HG03520 (cell line): ENCODE data around the gene NELFB.
"Not testable (repeated sequence)": the region's sequence is repeated elsewhere in the genome, so short reads cannot be mapped to it uniquely, and the experiment has no call there.

Experiments
- ATAC-seq: cut with Tn5 transposase; IDR thresholded peaks from one replicate; pipeline ENCODE4 v1.9.1; 2021; ENCODE audit warnings: mild to moderate bottlenecking, moderate library complexity; ENCODE audit not compliant: unreplicated experiment

NELFB gene

DNA sequence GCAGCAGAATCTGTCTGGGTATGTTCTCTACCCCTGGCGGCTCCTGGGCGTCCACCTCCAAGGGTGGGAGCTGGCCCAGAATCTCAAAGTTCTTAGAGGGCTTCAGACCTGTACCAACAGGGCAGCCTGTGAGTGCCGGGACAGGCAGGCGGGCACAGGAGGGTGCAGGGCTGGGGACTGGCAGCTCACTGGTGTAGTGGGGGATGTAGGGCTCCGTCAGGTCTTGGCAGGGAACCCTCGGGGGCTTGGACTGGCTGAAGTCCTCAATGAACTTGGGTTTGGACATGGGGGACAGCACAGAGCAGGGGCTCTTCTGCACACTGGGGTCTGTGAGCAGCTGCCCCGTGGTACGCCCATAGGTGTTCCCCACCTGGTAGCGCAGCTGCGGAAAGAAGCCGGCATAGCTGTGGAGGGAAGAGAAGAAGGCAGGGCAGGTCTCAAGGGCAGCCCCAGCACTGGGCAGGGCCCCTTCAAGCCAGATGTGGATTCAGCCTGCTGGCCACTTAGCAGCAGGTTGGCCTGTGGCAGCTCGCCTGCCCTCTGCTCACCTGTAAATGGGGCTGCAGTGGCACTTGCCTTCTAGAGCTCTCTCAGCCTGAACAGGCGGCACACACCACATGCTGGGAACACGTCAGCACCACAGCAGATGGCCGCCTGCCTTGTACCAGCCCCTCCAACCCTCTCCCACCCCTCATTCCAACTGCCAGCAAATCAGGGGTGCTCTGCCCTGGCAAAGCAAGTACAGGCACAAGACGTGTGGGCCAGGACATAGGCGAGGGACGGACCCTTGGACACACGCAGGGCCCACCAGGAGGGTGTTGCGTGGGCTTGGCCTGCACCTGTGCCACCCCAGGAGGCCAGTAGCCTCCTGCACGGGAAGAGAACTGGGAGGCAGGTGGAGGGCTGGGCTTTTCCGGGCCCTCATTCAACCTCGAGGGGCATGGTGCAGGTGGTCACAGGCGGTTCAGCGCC, 9.4 kb upstream of the NELFB start:
- ATAC-seq: no peak

DNA sequence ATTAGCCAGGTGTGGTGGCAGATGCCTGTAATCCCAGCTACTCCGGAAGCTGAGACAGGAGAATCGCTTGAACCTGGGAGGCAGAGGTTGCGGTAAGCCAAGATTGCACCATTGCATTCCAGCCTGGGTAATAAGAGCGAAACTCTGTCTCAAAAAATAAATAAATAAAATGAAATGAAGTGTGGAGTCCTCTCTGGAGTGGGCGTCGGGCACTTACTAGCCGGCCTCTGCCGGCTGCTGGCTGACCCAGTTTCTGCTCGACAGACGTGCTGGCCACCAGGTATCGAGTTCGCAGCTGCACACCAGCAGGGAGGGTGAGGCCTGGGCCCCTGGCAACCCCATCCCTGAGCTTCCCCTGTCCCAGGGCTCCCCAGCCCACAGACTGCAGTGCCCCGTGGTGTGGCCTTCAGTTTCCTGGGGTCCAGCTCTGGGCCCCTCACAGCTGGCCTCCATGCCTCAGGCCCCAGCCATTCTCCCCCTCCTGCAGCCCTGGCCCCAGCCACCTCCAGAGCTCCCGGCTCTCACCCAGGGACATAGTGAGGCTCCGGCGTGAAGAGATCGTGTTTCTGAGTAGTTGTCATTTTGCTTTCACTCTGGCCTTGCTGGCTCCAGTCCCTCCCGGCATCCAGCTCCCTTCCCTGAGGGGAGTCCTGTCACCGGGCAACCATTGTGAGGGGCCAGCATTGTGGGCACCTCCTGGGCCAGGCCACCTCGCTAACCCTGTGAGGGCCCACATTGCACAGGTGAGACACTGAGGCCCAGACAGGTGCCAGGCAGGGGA, 7.8 kb upstream of the NELFB start:
- no peak for ATAC-seq

DNA sequence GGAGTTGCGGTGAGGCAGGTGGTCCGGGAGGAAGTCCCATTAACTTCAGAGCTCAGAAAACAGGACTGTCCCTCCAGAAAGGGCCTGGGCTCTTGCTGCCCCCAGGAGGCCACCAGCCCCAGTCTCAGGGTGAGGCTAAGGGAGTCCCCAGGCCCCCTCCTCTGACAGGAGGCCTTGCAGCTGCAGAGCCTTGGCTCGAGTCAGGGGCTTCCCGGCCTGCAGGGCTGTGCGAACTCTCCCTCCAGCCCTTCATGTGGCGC, 7.3 kb upstream of the NELFB start:
- no peak for ATAC-seq

DNA sequence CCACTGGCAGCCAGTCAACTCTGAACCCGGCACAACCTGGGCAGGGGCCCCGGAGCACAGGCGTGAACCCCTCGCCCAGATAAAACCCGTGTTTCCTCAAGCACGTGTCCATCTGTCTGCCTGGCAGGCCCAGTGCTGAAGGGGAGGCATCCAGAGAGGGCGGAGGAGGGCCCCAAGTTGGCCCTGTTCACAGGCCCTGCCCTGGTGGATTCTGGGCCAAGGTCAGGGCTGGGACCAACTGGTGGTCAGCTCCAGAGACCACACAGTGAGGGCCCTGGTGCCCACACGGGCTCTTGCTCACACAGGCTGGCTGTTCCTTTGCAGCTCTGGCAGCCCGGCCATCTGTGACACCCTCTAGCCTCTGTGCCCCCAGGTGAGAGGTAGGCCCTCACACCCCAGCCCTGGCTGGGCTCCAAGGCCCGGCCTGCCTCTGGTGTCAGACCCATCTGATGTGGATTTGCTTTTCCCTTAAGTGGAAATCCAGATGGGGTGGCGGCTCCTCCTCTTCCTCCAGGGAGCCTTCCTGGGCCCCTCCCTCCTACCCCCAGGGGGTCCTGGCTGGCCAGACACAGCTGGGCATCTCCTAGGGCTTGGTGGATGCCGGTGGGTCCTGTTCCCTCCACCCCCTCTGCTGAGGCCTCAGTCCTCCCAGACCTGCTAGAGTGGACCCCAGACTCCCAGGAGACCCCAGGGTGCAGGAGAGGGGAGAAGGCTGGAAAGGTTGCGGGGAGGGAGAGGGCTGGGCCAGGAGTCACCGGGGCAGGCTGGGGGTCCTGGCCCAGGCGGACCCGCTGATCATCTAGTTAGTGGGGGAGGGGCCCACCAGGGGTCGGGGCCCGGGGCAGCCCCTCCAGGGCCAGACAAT, 4.6 kb upstream of the NELFB start:
- ATAC-seq: no peak

DNA sequence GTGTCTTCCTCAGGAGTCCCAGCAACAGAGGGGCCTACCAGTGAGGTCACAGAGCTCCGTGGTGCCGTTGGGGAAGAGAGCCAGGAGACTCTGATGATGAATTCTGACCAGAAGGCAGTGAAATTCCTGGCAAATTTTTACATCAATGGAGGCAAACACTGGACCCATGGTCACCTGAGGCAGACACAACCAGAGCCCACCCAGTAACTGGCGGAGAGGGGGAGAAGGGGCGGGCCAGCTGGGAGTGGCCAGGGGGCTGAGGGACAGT, 4.0 kb upstream of the NELFB start, which contains the start of gene STPG3:
Gene STPG3 (plus strand): TSS at position 93 of the 268 bp plus-strand sequence. CDS start 1 bp downstream, at position 94.
- ATAC-seq: no peak

DNA sequence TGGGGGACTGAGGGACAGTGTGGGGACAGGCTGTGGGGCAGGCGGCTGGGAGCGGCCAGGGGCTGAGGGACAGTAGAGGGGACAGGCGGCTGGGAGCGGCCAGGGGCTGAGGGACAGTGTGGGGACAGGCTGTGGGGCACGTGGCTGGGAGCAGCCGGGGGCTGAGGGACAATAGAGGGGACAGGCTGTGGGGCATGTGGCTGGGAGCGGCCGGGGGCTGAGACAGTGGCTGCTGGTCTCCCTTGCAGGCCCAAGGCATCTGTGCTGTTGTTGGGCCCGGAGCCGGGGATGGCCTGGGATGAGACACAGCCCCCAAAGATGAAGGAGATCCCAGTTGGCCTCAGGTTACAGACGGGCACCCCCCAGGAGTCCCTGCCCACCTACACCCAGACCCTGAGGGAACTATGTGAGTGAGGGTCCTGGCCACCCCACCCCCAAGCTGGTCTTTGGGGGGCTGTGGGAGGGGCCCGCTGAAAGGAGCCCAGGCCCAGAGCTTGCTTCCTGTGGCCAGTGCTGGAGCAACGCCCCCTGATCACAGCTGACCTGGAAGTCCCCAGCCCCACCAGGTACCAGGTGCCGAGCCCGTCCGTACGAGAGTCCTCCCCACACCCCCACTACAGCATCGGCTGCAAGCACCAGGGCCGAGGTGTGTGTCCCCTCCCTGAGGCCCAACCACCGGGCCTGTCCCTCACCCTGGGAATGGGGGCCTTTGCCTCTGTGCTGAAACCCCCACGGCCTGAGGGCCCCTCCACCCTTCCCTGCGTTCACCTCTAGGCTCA, 3.4 kb upstream of the NELFB start:
- no peak for ATAC-seq

DNA sequence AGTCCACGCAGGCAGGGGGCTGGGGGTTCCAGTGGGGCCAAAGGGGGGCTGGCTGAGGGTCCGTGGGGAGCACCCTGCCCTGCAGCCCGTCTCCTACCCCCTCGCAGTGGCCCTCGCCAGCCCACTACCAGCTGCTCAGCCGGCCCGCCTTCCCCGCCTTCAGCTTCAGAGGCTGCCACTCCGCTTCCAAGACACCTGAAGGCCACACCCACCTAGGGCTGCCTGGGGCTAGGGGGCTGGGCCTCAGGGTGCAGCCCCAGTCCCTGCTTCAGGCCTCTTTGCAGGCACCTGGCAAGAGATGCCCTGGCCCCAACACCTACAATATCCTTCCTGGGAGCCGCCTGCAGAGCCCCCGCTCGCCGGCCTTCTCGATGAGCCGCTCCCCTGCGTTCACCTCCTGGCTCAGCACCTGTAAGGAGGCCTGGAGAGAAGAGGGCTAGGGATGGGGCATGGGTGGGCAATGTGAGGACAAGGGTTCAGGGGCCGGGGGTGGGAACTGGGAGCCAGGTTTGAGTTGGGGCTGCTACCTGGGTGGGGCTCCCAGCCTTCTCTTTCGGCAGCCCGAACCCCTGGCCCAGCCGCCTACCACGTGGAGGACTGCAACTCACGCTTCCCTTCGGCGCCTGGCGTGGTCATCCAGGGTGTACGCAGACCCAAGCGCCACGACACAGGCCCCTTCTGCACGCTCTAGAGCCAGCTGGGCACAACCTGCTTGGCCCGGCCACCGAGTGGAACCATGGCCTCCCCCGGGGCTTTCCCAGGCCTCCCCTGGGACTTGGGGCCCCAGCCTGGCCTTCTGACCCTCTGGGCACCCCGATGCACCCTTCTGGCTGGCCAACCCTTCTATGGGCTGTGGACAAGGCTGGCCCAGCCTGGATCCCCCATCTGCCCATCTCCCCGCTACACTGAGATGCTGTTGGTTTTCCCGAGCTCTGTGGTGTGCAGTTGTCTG, 2.3 kb upstream of the NELFB start:
- no peak for ATAC-seq

DNA sequence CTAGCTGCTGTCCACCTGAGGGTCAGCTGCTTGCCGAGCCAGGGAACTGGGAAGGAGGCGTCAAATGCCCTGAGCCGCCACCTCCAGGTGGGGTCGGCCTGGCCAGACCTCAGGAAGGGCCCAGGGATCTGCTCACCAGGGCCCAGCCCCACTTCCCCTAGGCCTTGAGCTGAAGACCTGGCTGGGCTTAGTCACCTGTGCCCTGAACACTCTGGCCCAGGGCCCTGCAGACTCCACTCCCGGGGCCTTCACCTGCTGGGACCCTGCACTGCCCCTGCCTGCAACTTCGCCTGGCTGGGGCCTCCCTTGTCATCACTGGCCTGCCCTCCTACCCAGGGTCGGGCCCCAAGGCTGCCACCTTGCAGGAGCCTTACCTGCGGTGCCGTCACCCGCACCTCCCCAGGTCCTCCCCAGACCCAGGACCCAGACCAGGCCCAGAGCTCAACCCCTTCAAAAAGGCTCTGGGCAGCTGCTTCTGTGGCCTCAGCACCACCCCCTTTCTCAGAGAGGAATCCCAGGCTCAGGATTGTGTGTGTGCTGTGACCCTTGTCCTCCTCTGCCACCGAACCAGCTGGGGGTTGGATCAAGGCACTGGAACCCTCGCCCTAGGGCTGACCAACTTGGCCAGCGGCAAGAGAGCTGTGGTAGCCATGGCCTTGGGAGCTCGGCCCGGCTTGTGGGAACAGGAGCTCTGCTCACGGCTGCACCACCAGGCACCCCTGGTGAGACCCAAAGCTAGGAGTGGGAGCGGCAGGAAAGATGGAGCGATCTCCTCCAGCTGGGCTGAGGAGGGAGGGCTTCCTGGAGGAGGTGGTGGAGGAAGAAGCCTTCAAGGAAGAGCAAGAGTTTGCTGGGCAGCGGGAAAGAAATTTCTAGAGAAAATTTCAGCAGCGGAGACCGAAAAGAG, 1.2 kb upstream of the NELFB start:
- ATAC-seq: no peak

DNA sequence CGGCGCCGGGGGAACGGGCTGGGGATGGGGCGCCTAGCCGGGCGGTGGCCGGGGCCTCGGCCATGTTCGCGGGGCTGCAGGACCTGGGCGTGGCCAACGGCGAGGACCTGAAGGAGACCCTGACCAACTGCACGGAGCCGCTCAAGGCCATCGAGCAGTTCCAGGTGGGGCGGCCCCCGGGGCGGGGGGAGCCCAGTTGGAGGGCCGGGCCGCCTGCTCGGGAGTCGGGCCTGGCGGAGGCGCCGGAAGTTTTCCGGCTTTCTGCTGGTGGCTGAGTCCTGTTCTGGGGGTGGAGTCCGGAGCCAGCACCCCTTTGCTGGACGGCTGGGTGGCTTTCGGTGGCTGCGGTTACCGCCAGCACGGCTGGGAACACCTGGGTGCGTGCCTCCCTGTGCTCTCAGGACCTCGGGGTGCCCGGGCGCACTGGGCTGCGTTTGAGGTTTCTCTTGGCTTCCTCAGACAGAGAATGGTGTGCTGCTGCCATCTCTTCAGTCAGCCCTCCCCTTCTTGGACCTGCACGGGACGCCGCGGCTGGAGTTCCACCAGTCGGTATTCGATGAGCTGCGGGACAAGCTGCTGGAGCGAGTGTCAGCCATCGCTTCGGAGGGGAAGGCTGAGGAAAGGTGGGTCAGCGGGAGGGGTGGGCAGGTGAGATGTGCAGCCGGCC, 454 bp downstream of the NELFB start:
- ATAC-seq: no peak

DNA sequence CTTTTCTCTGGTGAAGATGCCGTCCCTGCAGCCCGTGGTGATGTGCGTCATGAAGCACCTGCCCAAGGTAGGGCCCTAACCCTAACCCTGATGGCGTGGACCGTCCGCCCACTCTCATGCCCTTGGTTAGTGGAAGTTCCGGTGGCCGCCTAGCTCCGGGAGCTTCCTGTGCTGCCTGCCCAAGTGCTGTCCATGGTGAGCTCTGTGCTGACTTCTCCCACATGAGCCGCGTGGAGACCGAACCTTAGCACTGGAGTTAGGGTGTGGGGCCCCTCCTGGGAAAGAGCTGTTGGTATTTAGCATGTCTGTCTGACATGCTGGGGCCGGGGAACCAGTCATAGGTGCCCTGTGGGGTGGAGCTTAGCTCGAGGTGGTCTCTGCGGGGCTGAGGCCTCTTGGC, 1.2 kb downstream of the NELFB start:
- no peak for ATAC-seq

DNA sequence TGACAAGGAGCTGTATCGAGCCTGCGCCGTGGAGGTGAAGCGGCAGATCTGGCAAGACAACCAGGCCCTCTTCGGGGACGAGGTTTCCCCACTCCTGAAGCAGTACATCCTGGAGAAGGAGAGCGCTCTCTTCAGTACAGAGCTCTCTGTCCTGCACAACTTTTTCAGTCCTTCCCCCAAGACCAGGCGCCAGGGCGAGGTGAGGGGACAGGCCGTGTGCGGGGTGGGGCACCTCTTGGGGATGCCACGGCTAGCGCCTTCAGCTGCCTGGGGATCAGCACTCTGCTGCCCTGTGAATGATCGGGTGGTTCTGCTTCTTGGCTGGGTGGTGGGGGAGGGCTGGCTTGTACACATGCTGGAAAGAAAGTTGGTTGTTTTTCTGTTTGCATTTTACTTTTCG, 1.7 kb downstream of the NELFB start:
- no peak for ATAC-seq

DNA sequence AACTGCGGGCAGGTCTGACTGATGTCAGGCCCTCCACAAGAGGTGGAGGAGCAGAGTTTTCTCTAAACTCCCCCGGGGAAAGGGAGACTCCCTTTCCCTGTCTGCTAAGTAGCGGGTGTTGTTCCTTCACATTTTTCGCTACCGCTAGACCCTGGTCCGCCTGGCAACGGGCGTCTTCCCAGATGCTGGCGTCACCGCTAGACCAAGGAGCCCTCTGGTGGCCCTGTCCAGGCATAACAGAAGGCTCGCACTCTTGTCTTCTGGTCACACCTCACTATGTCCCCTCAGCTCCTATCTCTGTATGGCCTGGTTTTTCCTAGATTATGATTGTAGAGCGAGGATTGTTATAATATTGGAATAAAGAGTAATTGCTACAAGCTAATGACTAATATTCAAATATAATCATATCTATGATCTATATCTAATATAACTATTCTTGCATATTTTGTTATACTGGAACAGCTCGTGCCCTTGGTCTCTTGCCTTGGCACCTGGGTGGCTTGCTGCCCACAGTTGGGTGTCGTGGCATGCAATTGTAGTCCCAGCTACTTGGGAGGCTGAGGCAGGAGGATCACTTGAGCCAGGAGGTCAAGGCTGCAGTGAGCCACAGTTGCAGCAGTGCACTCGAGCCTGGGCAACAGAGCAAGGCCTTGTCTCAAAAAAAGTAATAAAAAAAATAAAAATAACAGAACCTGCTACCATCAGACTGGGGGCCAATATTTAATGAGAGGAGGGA, 7.2 kb downstream of the NELFB start:
- not testable (repeated sequence) for ATAC-seq

DNA sequence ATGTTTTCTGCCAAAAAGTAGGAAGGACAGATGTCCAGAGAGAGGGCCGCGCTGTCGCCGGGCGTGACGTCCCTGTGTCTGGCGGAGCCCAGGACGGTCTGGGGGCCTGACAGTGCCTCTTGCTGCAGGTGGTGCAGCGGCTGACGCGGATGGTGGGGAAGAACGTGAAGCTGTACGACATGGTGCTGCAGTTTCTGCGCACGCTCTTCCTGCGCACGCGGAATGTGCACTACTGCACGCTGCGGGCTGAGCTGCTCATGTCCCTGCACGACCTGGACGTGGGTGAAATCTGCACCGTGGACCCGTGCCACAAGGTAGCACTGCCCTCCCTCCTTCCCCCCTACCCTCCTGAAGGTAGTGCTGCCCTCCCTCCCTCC, 7.8 kb downstream of the NELFB start:
- no peak for ATAC-seq

DNA sequence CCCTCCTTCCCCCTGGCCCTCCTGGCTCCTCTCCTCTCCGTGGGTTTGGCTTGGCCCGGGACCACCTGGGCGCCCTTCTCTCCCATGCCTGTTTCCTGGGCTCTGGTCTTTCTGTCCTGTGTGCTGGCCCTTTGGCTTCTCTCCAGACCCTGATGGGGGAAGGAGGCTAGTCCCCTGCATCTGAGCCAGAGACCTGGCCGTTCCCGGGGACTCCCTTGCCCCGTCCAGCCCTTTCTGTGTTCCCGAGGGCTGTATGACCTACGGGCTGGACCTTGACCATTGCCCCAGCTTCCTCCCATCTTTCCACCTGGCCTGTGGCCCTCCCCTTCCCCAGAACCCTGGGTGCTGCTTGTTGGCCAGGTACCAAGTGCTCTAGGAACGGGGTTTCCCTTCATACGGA, 8.4 kb downstream of the NELFB start:
- no peak for ATAC-seq

DNA sequence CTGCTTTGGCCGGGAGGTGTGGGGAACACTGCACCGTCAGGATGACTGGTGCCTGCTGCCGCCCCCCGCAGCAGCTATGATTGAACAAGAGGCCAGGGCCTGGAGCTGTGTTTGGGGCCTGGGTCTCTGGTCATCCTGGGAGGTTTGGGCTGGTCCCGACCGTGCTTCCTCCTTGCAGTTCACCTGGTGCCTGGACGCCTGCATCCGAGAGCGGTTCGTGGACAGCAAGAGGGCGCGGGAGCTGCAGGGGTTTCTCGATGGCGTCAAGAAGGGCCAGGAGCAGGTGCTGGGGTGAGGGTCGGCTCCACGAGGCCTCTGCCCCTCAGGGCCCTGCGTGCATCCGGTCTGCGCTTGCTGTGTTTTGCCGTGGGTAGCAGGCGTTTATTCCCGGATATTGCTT, 8.9 kb downstream of the NELFB start:
- no peak for ATAC-seq

DNA sequence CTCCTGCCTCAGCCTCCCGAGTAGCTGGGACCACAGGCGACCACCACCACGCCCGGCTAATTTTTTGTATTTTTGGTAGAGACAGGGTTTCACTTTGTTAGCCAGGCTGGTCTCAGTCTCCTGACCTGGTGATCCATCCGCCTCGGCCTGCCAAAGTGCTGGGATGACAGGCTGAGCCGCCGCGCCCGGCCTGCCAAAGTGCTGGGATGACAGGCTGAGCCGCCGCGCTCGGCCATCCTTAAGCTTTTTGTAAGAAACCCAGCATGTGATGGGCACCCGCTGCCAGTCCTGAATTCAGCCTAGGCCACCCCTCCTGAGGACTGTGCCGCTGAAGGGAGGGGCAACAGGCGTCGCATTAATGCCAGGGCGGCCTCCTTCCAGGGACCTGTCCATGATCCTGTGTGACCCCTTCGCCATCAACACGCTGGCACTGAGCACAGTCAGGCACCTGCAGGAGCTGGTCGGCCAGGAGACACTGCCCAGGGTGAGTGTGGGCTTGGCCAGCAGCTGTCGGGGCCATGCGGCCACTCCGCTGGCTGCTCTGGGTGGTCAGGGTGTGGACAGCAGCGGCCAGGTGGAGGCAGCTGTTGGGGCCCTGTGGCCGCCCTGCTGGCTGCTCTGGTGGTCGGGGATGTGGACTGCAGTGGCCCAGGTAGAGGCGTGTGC, 10.5 kb downstream of the NELFB start:
- no peak for ATAC-seq

DNA sequence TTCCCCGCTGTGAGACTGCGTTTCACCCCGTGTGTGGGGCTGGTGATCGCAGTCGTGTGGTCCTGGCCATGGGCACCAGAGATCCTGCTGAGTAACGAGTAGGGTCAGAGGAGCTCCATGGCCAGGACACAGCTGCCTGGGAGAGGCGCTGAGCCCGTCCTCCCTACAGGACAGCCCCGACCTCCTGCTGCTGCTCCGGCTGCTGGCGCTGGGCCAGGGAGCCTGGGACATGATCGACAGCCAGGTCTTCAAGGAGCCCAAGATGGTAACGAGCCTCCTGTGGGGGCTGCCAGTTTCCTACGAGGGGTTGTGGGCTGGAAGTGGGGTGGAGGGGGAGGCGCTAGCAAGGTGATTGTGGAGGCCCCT, 11.0 kb downstream of the NELFB start:
- no peak for ATAC-seq
